IPS DF 6.9 (cell line): Measurements from ENCODE around the gene MRPL36.

Experiments
- DNase-seq: peaks from one replicate; pipeline ENCODE4 v3.0.0-alpha.2; 2013; ENCODE audit warnings: low read depth, low spot score
- H3K27ac ChIP-seq: one replicate; pipeline ENCODE4 v1.5.1; 2013; ENCODE audit warnings: low read length, control low read depth
- H3K27me3 ChIP-seq: 2 replicates; pipeline ENCODE4 v1.6.1; 2013; ENCODE audit warnings: mild to moderate bottlenecking, low read length; ENCODE audit not compliant: control insufficient read depth, insufficient read depth
- H3K36me3 ChIP-seq: 2 replicates; pipeline ENCODE4 v1.6.1; 2013; ENCODE audit warnings: low read length; ENCODE audit not compliant: control insufficient read depth, insufficient read depth
- H3K4me1 ChIP-seq: 2 replicates; pipeline ENCODE4 v1.6.1; 2013; ENCODE audit warnings: low read length; ENCODE audit not compliant: control insufficient read depth, insufficient read depth
- H3K4me3 ChIP-seq: 2 replicates; pipeline ENCODE4 v1.5.1; 2013; ENCODE audit warnings: mild to moderate bottlenecking, low read length
- H3K9me3 ChIP-seq: 2 replicates; pipeline ENCODE4 v1.6.1; 2013; ENCODE audit warnings: low read length, inconsistent platforms; ENCODE audit not compliant: control insufficient read depth, insufficient read depth
- WGBS: extraction: QIAGEN DNeasy Blood & Tissue Kit; methylation state at CpG from one replicate; pipeline ENCODE4 v1.1.7; 2013; ENCODE audit warnings: mixed read lengths, missing lambda C conversion rate; ENCODE audit not compliant: insufficient read length, insufficient coverage; 5-methylcytosine and 5-hydroxymethylcytosine counted together

MRPL36 gene

GRCh38 chr5:1757511-1757910, 42.1 kb downstream of the MRPL36 start:
- no peak overlapping the region for H3K4me3 ChIP-seq
- DNase-seq: no peak
- no peaks in the 10 kb centered on the region for H3K36me3 ChIP-seq
- no peaks in the 10 kb centered on the region; the same call in 1 of the 2 replicates for H3K9me3 ChIP-seq
- WGBS: no CpG with 5 or more reads among the region's 10 CpGs
- H3K27ac ChIP-seq: no peak overlapping the region
- no peaks in the 10 kb centered on the region for H3K27me3 ChIP-seq
- no peaks in the 10 kb centered on the region for H3K4me1 ChIP-seq

- no peaks in the 10 kb centered on the region for H3K36me3 ChIP-seq
- no peaks in the 10 kb centered on the region for H3K27me3 ChIP-seq
Observed at GRCh38 chr5:1756481-1756880, 43.2 kb downstream of the MRPL36 start.

GRCh38 chr5:1755321-1755949, 44.2 kb downstream of the MRPL36 start:
- H3K27ac ChIP-seq: no peak overlapping the region
- H3K4me3 ChIP-seq: no peak overlapping the region
- DNase-seq: no peak
- no peaks in the 10 kb centered on the region for H3K4me1 ChIP-seq
- no CpG with 5 or more reads among the region's 14 CpGs for WGBS
- no peaks in the 10 kb centered on the region for H3K36me3 ChIP-seq
- no peaks in the 10 kb centered on the region; the same call in 1 of the 2 replicates for H3K9me3 ChIP-seq
- H3K27me3 ChIP-seq: no peaks in the 10 kb centered on the region

More at GRCh38 chr5:1756481-1756880, 43.2 kb downstream of the MRPL36 start:
- Histone ChIP-seq H3K27ac (no peak overlapping the region), H3K4me3 (no peak overlapping the region), H3K9me3 (no peaks in the 10 kb centered on the region; the same call in 1 of the 2 replicates), H3K4me1 (no peaks in the 10 kb centered on the region)
- no CpG with 5 or more reads among the region's 11 CpGs for WGBS
- no peak for DNase-seq

GRCh38 chr5:1754531-1755220, 45.0 kb downstream of the MRPL36 start:
- Histone ChIP-seq H3K4me1 (no peaks in the 10 kb centered on the region), H3K4me3 (no peak overlapping the region), H3K27ac (no peak overlapping the region), H3K36me3 (no peaks in the 10 kb centered on the region), H3K9me3 (no peaks in the 10 kb centered on the region; the same call in 1 of the 2 replicates), H3K27me3 (no peaks in the 10 kb centered on the region)
- WGBS: no CpG with 5 or more reads among the region's 14 CpGs
- no peak for DNase-seq

GRCh38 chr5:1753490-1753889, 46.1 kb downstream of the MRPL36 start:
- WGBS: no CpG with 5 or more reads among the region's 8 CpGs
- no peaks in the 10 kb centered on the region for H3K27me3 ChIP-seq
- no peaks in the 10 kb centered on the region for H3K36me3 ChIP-seq
- H3K4me3 ChIP-seq: no peak overlapping the region
- no peaks in the 10 kb centered on the region; the same call in 1 of the 2 replicates for H3K9me3 ChIP-seq
- H3K4me1 ChIP-seq: no peaks in the 10 kb centered on the region; the same call in 1 of the 2 replicates
- H3K27ac ChIP-seq: no peak overlapping the region
- no peak for DNase-seq

GRCh38 chr5:1752881-1753280, 46.8 kb downstream of the MRPL36 start:
- H3K9me3 ChIP-seq: no peaks in the 10 kb centered on the region; the same call in 1 of the 2 replicates
- H3K27me3 ChIP-seq: no peaks in the 10 kb centered on the region
- no CpG with 5 or more reads among the region's 16 CpGs for WGBS
- no peaks in the 10 kb centered on the region for H3K36me3 ChIP-seq
- DNase-seq: no peak
- H3K4me1 ChIP-seq: no peaks in the 10 kb centered on the region; the same call in 1 of the 2 replicates
- no peak overlapping the region for H3K4me3 ChIP-seq
- no peak overlapping the region for H3K27ac ChIP-seq

GRCh38 chr5:1751864-1752822, 47.5 kb downstream of the MRPL36 start:
- Histone ChIP-seq H3K27me3 (no peaks in the 10 kb centered on the region), H3K4me1 (no peaks in the 10 kb centered on the region; the same call in 1 of the 2 replicates), H3K27ac (no peak overlapping the region), H3K36me3 (no peaks in the 10 kb centered on the region), H3K9me3 (no peaks in the 10 kb centered on the region; the same call in 1 of the 2 replicates), H3K4me3 (no peak overlapping the region)
- WGBS: no CpG with 5 or more reads among the region's 29 CpGs
- no peak for DNase-seq

GRCh38 chr5:1751026-1751863, 48.4 kb downstream of the MRPL36 start:
- Histone ChIP-seq H3K27me3 (no peaks in the 10 kb centered on the region), H3K4me3 (no peak overlapping the region), H3K4me1 (no peaks in the 10 kb centered on the region; the same call in 1 of the 2 replicates), H3K27ac (no peak overlapping the region), H3K36me3 (no peaks in the 10 kb centered on the region), H3K9me3 (no peaks in the 10 kb centered on the region)
- no peak for DNase-seq
- no CpG with 5 or more reads among the region's 27 CpGs for WGBS

GRCh38 chr5:1750469-1750868, 49.2 kb downstream of the MRPL36 start:
- WGBS: no CpG with 5 or more reads among the region's 17 CpGs
- H3K9me3 ChIP-seq: no peaks in the 10 kb centered on the region
- H3K27ac ChIP-seq: no peak overlapping the region
- no peak for DNase-seq
- no peaks in the 10 kb centered on the region; the same call in 1 of the 2 replicates for H3K4me1 ChIP-seq
- H3K27me3 ChIP-seq: no peaks in the 10 kb centered on the region
- H3K36me3 ChIP-seq: no peaks in the 10 kb centered on the region
- no peak overlapping the region for H3K4me3 ChIP-seq
